B cell (primary cell): ENCODE measurements around the gene HEXIM2. TPM values are rescaled to one million over a fixed set of nuclear protein-coding genes. Genes with fewer than 3 reads are reported as not detected.

Source experiments
- ATAC-seq: fragments of 200-7000 bp; cut with Tn5 transposase; one replicate; pipeline ENCODE4 v1.10.0; 2021; ENCODE audit warnings: low read depth, mild to moderate bottlenecking, moderate number of reproducible peaks, moderate library complexity
- CTCF ChIA-PET: fragments of 350-600 bp; sonication (Branson Sonifier 250); formaldehyde crosslinking; loops from one replicate; lab custom pipeline; 2021; ENCODE audit warnings: antibody characterized with exemption, inconsistent platforms; lab: Charles Lee
- POLR2A ChIA-PET: fragments of 350-600 bp; sonication (Branson Sonifier 250); formaldehyde crosslinking; loops from one replicate; lab custom pipeline; 2021; ENCODE audit warnings: antibody characterized with exemption; lab: Charles Lee
- DNase-seq: peaks from one replicate; pipeline ENCODE4 v3.0.0; 2013
- H2AFZ ChIP-seq: 2 replicates; pipeline ENCODE4 v1.6.1; 2012; ENCODE audit warnings: mild to moderate bottlenecking, low read depth, low read length; ENCODE audit not compliant: insufficient read depth, poor library complexity, severe bottlenecking
- H3K27ac ChIP-seq, 2 donors: 1 replicate in 1 of 2; 2 replicates in 1 of 2; pipeline ENCODE4 v1.5.1; 2012 to 2013; ENCODE audit warnings: low read length in 2 of 2, mild to moderate bottlenecking in 2 of 2, moderate library complexity in 1 of 2
- H3K27me3 ChIP-seq, 4 experiments: fragments of 200-600 bp in 1 of 4; sonication (generic) in 1 of 4; replicated peaks in 1 of 4; 1 replicate in 2 of 4; 2 replicates in 2 of 4; pipeline versions ENCODE4 v1.6.1 to v1.7.0; 2013 to 2016; ENCODE audit warnings: low read length in 3 of 4, mild to moderate bottlenecking in 2 of 4, mixed read lengths in 1 of 4, moderate library complexity in 1 of 4; ENCODE audit not compliant: insufficient read depth in 4 of 4, control insufficient read depth in 3 of 4; ENCODE audit errors: control extremely low read depth in 1 of 4
- H3K36me3 ChIP-seq, 2 experiments: replicated peaks in 1 of 2; 1 replicate in 1 of 2; 2 replicates in 1 of 2; pipeline versions ENCODE4 v1.6.1 to v1.7.1; 2013; ENCODE audit warnings: low read length in 1 of 2; ENCODE audit not compliant: insufficient read depth in 2 of 2, control insufficient read depth in 1 of 2; ENCODE audit errors: control extremely low read depth in 1 of 2, extremely low read depth in 1 of 2
- H3K4me1 ChIP-seq, 2 donors: fragments of 200-600 bp in 1 of 2; sonication (generic) in 1 of 2; 1 replicate in 1 of 2; 2 replicates in 1 of 2; pipeline versions ENCODE4 v1.5.1 to v1.6.1; 2013 to 2017; ENCODE audit warnings: low read length in 2 of 2; ENCODE audit not compliant: control insufficient read depth in 2 of 2, insufficient read depth in 2 of 2
- H3K4me2 ChIP-seq: replicated peaks from 2 replicates; pipeline ENCODE3; 2012; ENCODE audit warnings: mild to moderate bottlenecking, low read depth, low read length; ENCODE audit not compliant: poor library complexity, severe bottlenecking
- H3K4me3 ChIP-seq, 5 experiments: fragments of 200-600 bp in 1 of 5; sonication (generic) in 1 of 5; 1 replicate in 3 of 5; 2 replicates in 2 of 5; pipeline versions ENCODE4 v1.5.1 to v1.7.0; 2011 to 2016; ENCODE audit warnings: low read length in 4 of 5, mild to moderate bottlenecking in 4 of 5, low read depth in 2 of 5, control low read depth in 1 of 5, moderate library complexity in 1 of 5; ENCODE audit not compliant: insufficient read depth in 1 of 5; ENCODE audit errors: control extremely low read depth in 1 of 5, extremely low read depth in 1 of 5
- H3K79me2 ChIP-seq: fragments of 200-600 bp; sonication (generic); one replicate; pipeline ENCODE4 v1.6.0; 2016; ENCODE audit warnings: low read length; ENCODE audit not compliant: control insufficient read depth, insufficient read depth
- H3K9ac ChIP-seq: fragments of 200-600 bp; sonication (generic); 2 replicates; pipeline ENCODE4 v1.6.1; 2017; ENCODE audit warnings: mild to moderate bottlenecking, low read length, moderate library complexity
- H3K9me3 ChIP-seq, 3 donors: one replicate each; pipeline versions ENCODE4 v1.6.1 to v1.7.1; 2013; ENCODE audit warnings: low read length in 2 of 3; ENCODE audit not compliant: control insufficient read depth in 2 of 3, insufficient read depth in 1 of 3; ENCODE audit errors: control extremely low read depth in 1 of 3
- H4K20me1 ChIP-seq: 2 replicates; pipeline ENCODE4 v1.6.0; 2012; ENCODE audit warnings: mild to moderate bottlenecking, low read length; ENCODE audit not compliant: insufficient read depth, control insufficient read depth, poor library complexity, severe bottlenecking
- H3K27ac Mint-ChIP-seq: one replicate; pipeline ENCODE4 v1.8.0; 2021; ENCODE audit warnings: mixed read lengths
- H3K27me3 Mint-ChIP-seq: one replicate; pipeline ENCODE4 v1.8.0; 2021; ENCODE audit warnings: mixed read lengths
- H3K4me1 Mint-ChIP-seq: one replicate; pipeline ENCODE4 v1.8.0; 2021; ENCODE audit warnings: mixed read lengths
- H3K4me3 Mint-ChIP-seq: one replicate; pipeline ENCODE4 v1.8.0; 2021; ENCODE audit warnings: mixed read lengths
- H3K9me3 Mint-ChIP-seq: one replicate; pipeline ENCODE4 v1.8.0; 2022; ENCODE audit warnings: mixed read lengths; ENCODE audit not compliant: insufficient read depth
- EZH2 ChIP-seq: IDR thresholded peaks from 2 replicates; pipeline ENCODE4 v1.6.1; 2012; ENCODE audit warnings: borderline replicate concordance, low read depth, mild to moderate bottlenecking, moderate library complexity, low read length; ENCODE audit not compliant: insufficient read depth, poor library complexity, severe bottlenecking
- WGBS: methylation state at CpG from one replicate; pipeline ENCODE4 v1.1.5; 2013; ENCODE audit warnings: missing lambda C conversion rate; ENCODE audit not compliant: insufficient coverage; 5-methylcytosine and 5-hydroxymethylcytosine counted together
- intact Hi-C: fragments of 100-400 bp; cut with micrococcal nuclease; formaldehyde crosslinking; loops from one replicate; pipeline ENCODE4 v1.10.0; 2022
- polyA plus RNA-seq: library from polyadenylated mRNA; depleted of rRNA; stranded (reverse); fragments of >200 nt; gene quantifications from 2 replicates; pipeline ENCODE4 v1.2.3, GENCODE V29; 2012
- total RNA-seq, 2 donors: library from RNA; stranded (reverse); fragments of 120-200 nt in 1 of 2; gene quantifications; 1 replicate in 1 of 2; 2 replicates in 1 of 2; pipeline versions ENCODE4 v1.2.3 to v1.2.4, GENCODE V29; 2013 to 2022
- TF ChIP-seq, protein P1 (sequence below): fragments of 200-600 bp; IDR thresholded peaks from one replicate; pipeline ENCODE4 v1.8.0; 2022; ENCODE audit warnings: antibody characterized with exemption, mild to moderate bottlenecking

HEXIM2 gene
- total and polyA plus RNA-seq, 2 donors (not counting 1 experiment from before 2014, with no cell fraction given), result 3.7 to 10.0 TPM

DNA sequence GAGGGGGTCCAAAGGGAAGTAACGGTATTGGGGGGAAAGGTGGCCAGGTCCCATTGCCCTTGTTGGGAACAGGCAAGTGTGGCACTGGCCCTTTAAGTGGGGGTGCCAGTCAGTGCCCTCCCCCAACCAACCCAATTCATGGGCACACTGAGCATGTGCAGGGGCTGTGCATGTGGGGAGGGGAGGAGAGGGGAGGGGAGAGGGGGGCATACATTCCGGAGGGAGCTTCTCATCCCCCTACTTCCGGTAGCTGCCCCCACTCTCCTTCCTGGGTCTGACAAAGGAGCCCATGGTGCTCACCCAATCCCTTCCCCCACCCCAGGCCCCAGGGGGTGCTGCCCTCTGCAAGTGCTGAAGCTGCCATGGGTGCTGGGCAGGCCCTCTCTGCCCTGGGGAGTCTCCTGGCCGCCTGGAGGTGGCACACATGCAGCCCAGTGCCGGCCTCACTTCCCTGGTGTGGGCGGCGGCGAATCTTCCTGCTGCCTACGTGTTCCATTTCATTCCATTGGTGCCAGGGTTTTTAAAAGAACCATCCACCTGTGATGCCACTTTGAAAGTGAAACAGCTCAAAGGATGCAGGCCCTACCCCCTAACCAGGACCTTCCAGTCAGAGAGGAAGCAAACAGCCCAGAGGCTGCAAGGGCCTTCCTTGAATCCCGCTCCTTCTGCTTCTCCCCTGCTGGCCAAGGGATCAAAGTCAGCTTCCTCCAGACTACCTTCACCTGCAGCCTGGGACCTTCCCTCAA is 11.0 kb downstream of the HEXIM2 start:
- Histone ChIP-seq H3K4me3 (peak overlapping the region in 4 of 5 experiments; percentile 31 to 51 (median 49)), H3K4me1 (peaks cover 11 to 16% of the 10 kb centered on the region in 2 donors), H3K79me2 (no peaks in the 10 kb centered on the region), H4K20me1 (no peaks in the 10 kb centered on the region), H3K36me3 (no peaks in the 10 kb centered on the region), H3K9ac (peak overlapping the region; percentile 54), H3K27me3 (no peaks in the 10 kb centered on the region), H3K4me2 (peak overlapping the region; percentile 76), H3K9me3 (no peaks in the 10 kb centered on the region), H2AFZ (peak overlapping the region; percentile 87), H3K27ac (peak overlapping the region; percentile 40 to 63)
- TF ChIP-seq, protein P1, sequence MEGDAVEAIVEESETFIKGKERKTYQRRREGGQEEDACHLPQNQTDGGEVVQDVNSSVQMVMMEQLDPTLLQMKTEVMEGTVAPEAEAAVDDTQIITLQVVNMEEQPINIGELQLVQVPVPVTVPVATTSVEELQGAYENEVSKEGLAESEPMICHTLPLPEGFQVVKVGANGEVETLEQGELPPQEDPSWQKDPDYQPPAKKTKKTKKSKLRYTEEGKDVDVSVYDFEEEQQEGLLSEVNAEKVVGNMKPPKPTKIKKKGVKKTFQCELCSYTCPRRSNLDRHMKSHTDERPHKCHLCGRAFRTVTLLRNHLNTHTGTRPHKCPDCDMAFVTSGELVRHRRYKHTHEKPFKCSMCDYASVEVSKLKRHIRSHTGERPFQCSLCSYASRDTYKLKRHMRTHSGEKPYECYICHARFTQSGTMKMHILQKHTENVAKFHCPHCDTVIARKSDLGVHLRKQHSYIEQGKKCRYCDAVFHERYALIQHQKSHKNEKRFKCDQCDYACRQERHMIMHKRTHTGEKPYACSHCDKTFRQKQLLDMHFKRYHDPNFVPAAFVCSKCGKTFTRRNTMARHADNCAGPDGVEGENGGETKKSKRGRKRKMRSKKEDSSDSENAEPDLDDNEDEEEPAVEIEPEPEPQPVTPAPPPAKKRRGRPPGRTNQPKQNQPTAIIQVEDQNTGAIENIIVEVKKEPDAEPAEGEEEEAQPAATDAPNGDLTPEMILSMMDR, result no peak
- no peak for TF ChIP-seq EZH2
- intact Hi-C loops, result loop anchor here (1.0 to 2.0 kb wide), 4 partner anchors 11 to 74 kb away; partner anchors contain the start of genes ACBD4, HEXIM1 and HEXIM2
- ATAC-seq, result peak; percentile 85
- ChIA-PET POLR2A (interaction anchor here (0.5 to 3.6 kb wide), 8 partner anchors 11 to 827 kb away, joined by 3 to 23 read pairs (median 4); partner anchors contain the start of genes GRN, HEXIM1 and HEXIM2), CTCF (interaction anchor here (0.7 to 3.0 kb wide), 12 partner anchors 9 to 57 kb away, joined by 3 to 32 read pairs (median 4); partner anchors contain the start of genes ACBD4, HEXIM1 and HEXIM2)
- Mint-ChIP-seq H3K4me3 (peak overlapping the region; percentile 86), H3K27me3 (no peaks in the 10 kb centered on the region), H3K4me1 (peaks cover 12% of the 10 kb centered on the region), H3K27ac (peak overlapping the region; percentile 97), H3K9me3 (no peaks in the 10 kb centered on the region)
- DNase-seq, result peak; percentile 59
- WGBS, result 9% methylated on average over 7 of the region's 10 CpGs

- Mint-ChIP-seq H3K9me3 (no peaks in the 10 kb centered on the region), H3K27me3 (no peaks in the 10 kb centered on the region), H3K4me1 (peaks cover 12% of the 10 kb centered on the region), H3K4me3 (no peak overlapping the region), H3K27ac (no peak overlapping the region)
- no peaks in the 10 kb centered on the region for H3K9me3 ChIP-seq
- no peak overlapping the region for H3K9ac ChIP-seq
- H3K4me1 ChIP-seq, result peaks cover 11 to 16% of the 10 kb centered on the region in 2 donors
- H2AFZ ChIP-seq, result peak overlapping the region; percentile 16
- no peak for ATAC-seq
- H3K27me3 ChIP-seq, result no peaks in the 10 kb centered on the region
- H3K4me3 ChIP-seq, result no peak overlapping the region
- intact Hi-C loops, result no loop called here
- ChIA-PET POLR2A (no interaction called here), CTCF (interaction anchor here (0.7 to 1.2 kb wide), 2 partner anchors 22 to 40 kb away, joined by 4 to 6 read pairs; partner anchors contain the start of gene ACBD4)
- H3K4me2 ChIP-seq, result no peak overlapping the region
- TF ChIP-seq, protein P1, result no peak
- no peak for TF ChIP-seq EZH2
- no peaks in the 10 kb centered on the region for H3K79me2 ChIP-seq
- 80% methylated on average over 1 of the region's 3 CpGs for WGBS
- DNase-seq, result no peak
- H4K20me1 ChIP-seq, result no peaks in the 10 kb centered on the region
- no peak overlapping the region for H3K27ac ChIP-seq
- no peaks in the 10 kb centered on the region for H3K36me3 ChIP-seq
Observed at GRCh38 chr17:45175759-45176115, 14.1 kb downstream of the HEXIM2 start.
